Activated T-helper 9 cell treated with anti-CD3 and anti-CD28 coated beads, Interleukin-2, amount 50 U/mL, for 16 hours (primary cell): ENCODE data around the gene NOTCH3.

ENCODE experiments used
- DNase-seq: peaks from one replicate; pipeline ENCODE4 v3.0.0-alpha.2; 2020; ENCODE audit warnings: low read depth

Gene NOTCH3

DNA sequence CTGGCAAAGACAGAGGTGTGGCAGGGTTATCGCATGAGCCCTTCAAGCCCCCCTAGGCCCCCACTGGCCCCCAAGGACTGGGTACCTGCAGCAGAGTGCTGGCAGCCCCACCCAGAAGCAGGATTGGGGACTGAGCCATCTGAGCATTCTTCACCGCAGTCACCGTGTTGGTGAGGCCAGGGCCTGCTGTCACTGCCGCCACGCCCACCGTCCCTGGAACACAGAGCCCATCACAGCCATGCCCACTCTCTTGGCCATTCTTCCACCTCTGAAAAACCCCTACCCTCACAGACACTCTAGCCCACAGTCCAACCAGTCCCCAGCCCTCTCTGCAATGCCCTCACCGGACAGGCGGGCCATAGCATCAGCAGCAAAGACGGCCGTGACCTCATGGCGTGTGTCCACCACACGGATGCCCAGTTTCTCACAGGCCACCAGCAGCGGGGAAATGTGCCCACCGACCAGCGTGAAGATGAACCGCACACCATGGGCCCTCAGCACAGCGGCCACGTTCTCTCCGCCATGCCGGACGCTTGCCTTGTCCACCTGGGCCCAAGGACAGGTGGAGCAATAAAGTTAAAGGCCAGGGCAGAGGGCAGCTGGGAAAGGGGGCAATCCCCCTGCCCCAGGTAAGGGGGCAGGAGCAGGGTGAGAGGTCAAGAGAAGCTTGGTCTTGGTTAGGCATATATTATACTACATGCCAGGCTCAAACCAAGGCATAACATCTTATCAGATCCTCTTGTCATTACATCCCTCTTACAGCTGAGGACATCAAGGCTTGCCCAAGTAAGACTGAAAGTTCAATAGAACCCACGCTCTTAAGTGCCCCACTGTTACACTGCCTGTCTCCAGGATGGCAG is 77.5 kb downstream of the NOTCH3 start:
- no peak for DNase-seq

DNA sequence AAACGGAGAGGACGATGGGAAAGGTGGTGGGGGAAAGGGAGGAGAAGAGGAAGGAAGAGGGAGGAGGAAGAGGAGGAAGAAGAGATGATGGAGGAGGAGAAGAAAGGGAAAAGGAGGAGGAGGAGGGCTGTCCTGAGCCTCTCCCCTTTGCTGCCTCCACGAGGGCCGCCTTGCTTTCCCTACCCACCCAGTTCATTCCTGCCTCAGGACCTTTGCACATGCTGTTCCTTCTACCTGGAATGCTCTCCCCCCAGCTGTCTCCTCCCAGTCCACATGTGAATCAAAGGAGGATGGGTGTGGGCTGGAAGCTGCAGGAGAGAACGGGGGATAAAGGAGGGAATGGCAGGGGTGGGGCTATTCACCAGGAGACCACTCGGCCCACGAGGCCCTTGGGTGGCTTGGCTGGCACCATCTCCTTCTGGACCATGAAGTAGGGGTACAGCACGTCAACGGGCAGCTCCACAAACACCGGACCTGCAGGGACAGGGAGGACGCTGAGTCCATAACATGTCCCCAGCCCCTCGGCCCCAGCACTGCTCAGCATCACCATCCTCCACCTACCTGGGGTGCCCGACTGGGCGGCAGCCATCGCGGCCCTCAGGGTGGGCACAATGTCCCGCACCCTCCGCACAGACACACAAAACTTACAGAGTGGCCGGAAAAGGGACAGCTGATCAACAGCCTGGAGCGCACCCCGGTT is 78.3 kb downstream of the NOTCH3 start:
- no peak for DNase-seq

DNA sequence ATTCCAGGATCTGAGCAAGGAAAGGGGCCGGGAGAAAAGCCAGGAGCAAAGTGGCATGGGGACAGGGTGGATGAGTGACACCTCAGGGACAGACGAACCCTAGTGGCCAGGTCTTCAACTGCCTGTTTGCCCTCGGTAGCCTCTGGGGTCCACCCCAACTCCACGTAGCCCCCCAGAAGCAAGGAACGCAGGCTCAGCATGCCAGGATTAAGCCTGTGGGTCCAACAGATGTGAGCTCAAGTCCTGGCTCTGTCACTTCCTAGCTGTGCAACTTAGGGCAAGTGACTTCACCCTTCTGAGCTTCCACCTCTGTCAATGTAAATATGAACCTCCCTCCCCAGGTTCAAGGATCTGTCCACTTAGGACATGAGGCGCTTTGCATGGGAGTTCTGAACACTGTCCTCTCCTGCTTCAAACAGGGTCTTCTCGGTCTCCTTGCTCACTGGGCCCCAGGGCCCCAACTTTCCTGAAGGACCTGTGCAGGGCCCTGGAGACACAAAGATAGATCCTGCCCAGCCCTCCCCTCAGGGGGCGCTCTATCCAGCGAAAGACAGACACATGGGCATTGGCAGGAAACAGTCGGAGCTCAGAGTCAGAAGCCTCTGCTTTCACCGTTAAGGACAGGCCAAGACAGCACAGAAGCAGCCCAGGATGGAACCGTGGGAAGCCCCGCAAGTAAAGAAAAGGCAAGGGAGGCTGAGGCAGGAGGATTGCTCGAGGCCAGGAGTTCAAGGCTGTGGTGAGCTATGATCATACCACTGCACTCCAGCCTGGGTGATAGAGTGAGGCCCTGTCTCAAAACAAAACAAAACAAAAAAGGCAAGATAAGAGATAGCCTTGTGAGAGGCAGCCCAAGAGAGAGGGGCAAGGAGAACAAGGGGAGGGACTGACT is 80.4 kb downstream of the NOTCH3 start:
- DNase-seq: no peak

DNA sequence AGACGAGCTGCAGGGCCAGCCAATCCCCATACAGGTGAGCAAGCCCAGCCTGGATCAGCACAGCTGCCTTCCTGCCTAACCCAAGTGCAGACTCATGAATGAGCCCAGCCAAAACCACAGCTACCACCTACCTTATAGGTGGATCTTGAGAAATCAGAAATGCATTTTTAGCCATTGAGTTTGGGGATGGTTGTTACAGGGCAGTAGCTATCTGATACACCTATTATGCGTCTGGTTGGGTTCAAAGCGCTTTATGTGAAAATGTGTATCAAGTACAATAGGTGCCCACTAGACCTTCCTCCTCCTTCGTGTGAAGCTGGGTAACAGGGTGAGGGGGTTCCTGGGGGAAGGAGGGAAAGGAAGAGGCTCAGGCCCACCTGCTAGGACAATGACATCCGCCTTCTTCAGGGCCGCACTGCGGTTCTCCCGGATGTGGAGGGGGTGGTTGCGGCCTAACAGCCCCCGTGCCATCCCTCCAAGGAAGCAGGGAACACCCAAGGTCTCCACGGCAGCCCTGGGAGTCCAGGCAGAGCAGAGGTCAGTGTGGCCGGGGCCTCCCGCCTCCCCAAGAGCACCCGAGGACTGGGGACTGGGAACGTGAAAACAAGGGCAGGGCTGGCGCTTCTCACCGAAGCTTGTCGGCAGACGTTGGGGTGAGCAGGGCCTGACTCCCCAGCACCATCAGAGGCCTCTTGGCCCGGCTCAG is 81.9 kb downstream of the NOTCH3 start:
- no peak for DNase-seq

DNA sequence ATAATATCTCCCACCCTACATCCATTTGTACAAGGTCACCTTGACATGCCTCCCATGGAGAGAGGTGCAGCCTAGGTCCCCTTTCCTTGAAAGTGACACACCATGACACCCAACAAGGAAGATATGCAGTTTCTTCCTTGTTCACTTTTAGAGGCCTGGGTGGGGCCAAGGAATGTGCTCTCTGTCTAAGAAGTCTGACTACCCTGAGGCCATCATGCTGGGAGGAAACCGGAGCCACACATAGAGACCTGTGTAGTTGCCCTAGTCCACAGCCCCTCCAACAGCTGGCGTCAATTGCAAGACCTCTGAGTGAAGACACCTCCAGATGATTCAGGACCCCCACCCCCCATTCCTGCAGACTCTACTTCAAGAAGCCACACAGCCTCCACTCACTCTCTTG is 82.5 kb downstream of the NOTCH3 start:
- no peak for DNase-seq

DNA sequence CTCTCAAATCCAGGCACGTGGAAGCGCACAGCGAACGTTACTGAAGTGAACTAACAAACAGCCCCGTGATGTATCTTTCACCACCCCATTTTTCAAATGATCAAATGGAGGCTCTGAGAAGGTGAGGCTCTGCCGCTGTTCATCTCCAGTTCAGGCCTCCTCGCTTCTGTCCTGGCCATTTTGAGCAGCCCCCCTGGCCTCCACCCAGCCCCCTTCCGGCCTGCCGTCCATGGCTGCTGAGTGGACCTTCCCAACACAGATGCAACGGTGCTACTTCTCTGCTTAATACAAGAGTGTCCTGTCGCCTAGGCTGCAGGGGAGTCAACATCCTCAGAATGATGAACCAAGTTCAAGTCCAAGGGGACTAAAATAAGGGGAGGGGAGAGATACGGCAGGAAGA is 83.9 kb downstream of the NOTCH3 start:
- DNase-seq: no peak

DNA sequence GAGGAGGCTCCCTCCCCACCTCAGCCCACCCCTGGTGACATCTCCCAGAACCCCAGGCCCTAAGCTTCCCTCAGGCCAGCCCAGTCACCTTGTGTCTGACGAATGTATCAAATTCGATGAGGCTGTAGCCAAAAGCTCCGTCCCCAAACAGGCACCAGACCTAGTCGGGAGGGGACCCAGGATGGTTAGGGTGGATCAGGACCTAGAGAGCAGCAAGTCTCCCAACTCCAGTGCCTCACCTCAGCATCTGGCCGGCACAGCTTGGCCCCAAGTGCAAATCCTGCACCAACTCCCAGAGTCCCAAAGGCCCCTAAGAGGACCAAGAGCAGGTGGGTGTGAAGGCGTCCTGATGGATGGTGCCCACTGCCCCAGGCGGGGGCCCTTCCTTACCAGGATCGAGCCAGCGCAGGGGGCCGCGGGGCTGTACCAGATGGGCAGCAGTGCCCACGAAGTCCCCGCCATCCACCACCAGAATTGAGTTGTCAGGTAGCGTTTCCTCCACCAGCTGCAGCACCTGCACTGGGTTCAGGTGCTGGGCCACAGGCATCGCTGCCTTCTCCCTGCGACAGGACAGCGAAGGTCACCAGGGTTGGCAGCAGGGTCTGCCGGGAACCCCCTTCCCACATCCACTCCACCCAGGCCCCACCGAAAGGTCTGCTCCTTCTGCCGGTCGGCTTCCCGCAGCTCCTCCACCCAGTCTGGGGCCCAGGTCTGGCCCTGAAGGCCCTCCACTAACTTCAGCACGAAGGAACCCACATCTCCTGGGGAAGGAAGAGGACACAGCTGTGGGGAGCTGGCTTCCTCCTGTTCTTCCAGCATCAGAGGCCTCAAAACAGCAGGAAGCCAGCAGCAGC is 84.8 kb downstream of the NOTCH3 start:
- DNase-seq: no peak

DNA sequence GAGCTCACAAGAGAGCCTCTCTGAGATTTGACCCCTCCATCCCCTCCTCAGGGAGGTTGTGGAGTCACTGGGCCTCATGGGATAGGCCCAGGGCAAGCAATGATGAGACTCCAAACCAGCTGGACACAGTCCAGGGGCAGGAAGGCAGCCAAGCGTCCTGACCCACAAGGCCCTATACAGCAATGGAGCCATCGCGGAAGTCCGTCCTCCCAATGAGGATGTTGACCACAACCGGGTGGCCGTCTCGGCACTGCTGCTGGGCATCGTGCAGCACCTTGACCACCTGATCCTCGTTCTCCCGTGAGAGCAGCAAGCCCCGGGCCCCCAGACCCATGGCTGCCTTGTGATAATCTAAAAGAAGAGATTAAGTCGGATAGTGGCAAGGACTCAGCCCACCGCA is 85.7 kb downstream of the NOTCH3 start:
- DNase-seq: no peak

DNA sequence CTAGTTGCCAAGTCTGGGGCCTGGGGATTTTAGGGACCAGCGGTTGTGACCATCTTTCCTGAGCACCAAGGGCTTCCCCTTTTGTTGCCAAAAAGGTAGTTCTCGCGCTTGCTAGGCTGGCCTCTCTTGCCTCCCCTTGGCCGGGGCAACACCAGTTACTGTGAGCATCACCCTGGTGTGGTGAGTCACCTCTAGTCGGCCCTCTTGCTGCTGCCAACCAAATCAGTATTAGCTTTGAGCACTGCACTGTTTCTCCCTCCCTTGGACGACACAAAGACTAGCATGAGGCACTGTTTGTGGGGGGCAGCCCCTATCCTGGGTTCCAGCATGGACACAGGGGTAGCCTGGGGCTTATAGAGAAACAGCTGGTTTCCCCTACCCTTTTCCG is 86.6 kb downstream of the NOTCH3 start:
- DNase-seq: no peak

DNA sequence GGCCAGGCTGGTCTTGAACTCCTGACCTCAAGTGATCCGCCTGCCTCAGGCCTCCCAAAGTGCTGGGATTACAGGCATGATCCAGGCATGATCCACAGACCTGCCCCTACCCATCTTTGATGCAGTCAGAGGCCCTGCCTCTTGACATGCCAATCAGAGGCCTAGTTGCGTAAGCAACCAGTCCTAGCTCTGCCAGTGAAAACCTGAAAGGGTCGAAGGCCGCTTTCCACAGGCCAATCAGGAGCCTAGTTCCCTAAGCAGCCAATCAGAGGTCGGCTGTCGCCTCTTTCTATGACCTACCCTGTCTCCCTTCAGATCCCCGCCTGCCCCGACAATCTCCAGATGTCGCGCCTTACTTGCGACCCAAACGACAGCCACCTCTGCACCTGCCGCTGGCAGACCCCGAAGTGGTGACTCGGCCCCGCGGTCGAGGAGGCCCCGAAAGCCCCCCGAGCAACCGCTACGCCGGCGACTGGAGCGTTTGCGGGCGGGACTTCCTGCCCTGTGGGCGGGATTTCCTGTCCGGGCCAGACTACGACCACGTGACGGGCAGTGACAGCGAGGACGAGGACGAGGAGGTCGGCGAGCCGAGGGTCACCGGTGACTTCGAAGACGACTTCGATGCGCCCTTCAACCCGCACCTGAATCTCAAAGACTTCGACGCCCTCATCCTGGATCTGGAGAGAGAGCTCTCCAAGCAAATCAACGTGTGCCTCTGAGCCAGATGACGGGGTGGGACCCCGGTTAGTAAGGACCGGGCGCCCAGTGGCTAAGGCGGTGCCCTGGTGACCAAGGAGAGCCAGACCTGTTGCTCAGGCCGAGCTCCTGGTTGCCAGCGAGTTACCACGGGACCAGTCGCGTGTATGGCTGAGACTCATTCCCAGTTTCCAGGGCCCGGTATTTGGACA is 87.3 kb downstream of the NOTCH3 start:
- DNase-seq: no peak

DNA sequence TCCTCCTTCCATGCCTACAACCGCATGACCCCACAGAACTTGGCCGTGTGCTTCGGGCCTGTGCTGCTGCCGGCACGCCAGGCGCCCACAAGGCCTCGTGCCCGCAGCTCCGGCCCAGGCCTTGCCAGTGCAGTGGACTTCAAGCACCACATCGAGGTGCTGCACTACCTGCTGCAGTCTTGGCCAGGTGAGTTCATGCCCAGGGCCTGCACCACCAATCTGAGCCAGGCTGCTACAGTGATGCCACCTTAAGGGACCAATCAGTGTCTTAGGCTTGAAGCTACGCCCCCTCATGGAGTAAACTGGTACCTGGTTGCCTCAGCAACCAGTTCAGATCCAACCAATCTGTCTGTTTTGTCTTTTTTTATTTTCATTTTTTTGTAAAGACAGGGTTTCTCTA is 88.4 kb downstream of the NOTCH3 start:
- no peak for DNase-seq

DNA sequence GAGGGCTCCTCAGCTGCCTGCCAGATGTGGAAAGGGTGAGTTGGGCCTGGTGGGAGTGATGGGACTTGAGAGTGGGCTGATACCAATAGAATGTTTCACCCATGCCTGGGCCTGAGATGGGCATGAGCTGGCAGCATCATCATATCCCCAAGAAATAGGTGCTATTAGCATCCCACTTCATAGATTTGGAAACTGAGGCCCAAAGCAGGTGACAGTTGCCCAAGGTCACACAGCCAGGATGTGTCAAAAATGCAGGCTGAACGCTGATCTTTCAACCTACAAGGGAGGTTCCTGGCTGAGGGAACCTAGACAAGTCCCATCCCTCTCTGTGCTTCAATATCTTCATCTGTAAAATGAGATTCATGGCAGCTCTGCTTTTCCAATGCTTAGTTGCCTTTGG is 89.0 kb downstream of the NOTCH3 start:
- DNase-seq: no peak

DNA sequence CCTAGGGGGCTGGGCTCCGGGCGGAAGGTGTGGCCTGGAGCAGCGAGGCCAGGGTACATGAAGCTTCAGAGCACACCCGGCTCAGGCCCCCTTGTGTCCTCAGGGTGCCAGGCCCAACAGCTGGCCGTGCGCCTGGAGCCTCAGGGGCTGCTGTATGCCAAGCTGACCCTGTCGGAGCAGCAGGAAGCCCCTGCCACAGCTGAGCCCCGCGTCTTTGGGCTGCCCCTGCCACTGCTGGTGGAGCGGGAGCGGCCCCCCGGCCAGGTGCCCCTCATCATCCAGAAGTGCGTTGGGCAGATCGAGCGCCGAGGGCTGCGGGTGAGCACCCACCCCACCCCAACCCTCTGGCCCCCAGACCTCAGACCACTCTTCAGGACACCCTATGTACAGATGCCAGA is 90.4 kb downstream of the NOTCH3 start:
- no peak for DNase-seq

DNA sequence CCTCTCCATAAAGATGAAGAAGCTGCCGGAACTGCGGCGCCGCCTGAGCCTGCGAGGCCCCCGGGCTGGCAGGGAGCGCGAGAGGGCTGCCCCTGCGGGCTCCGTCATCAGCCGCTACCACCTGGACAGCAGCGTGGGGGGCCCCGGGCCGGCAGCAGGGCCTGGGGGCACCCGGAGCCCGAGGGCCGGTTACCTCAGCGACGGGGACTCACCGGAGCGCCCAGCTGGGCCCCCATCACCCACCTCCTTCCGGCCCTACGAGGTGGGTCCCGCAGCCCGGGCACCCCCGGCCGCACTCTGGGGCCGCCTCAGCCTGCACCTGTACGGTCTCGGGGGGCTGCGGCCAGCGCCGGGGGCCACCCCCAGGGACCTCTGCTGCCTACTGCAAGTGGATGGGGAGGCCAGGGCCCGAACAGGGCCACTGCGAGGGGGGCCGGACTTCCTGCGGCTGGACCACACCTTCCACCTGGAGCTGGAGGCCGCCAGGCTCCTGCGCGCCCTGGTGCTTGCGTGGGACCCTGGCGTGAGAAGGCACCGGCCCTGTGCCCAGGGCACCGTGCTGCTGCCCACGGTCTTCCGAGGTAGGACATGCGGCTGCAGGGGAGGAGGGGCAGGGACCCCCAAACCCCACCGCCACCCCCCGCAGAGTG is 90.9 kb downstream of the NOTCH3 start:
- no peak for DNase-seq
